CD4-positive, alpha-beta T cell (primary cell): ENCODE measurements around the gene CSF1R. TPM values are rescaled to one million over a fixed set of nuclear protein-coding genes. Genes with fewer than 3 reads are reported as not detected.

ENCODE experiments used
- ATAC-seq: fragments of 200-7000 bp; cut with Tn5 transposase; one replicate; pipeline ENCODE4 v1.10.0; 2022; ENCODE audit warnings: mild to moderate bottlenecking; ENCODE audit not compliant: poor library complexity
- CTCF ChIA-PET: fragments of 350-600 bp; sonication (Branson Sonifier 250); formaldehyde crosslinking; loops from one replicate; lab custom pipeline; 2021; ENCODE audit warnings: antibody characterized with exemption, inconsistent platforms; lab: Charles Lee
- POLR2A ChIA-PET: fragments of 350-600 bp; sonication (Branson Sonifier 250); formaldehyde crosslinking; loops from one replicate; lab custom pipeline; 2021; ENCODE audit warnings: antibody characterized with exemption, inconsistent platforms; lab: Charles Lee
- DNase-seq, 14 experiments: peaks; one replicate each; pipeline ENCODE4 v3.0.0-alpha.2; 2013 to 2020; ENCODE audit warnings: mixed read lengths in 2 of 14
- H3K27ac ChIP-seq, 2 donors: one replicate each; pipeline versions ENCODE4 v1.5.1 to v1.7.0; 2013; ENCODE audit warnings: low read length in 2 of 2, low read depth in 1 of 2, mild to moderate bottlenecking in 1 of 2
- H3K27me3 ChIP-seq, 2 experiments: 1 replicate in 1 of 2; 2 replicates in 1 of 2; pipeline versions ENCODE4 v1.6.1 to v1.7.0; 2013; ENCODE audit warnings: low read length in 2 of 2, control low read depth in 1 of 2, mild to moderate bottlenecking in 1 of 2, moderate library complexity in 1 of 2; ENCODE audit not compliant: insufficient read depth in 2 of 2, control insufficient read depth in 1 of 2
- H3K36me3 ChIP-seq: one replicate; pipeline ENCODE4 v1.6.1; 2013; ENCODE audit warnings: low read length, control low read depth; ENCODE audit not compliant: insufficient read depth
- H3K4me1 ChIP-seq: one replicate; pipeline ENCODE4 v1.6.1; 2013; ENCODE audit warnings: low read length, control low read depth; ENCODE audit not compliant: insufficient read depth
- H3K4me3 ChIP-seq: one replicate; pipeline ENCODE4 v1.5.1; 2013; ENCODE audit warnings: mild to moderate bottlenecking, low read length, moderate library complexity
- H3K9me3 ChIP-seq, 2 experiments: 1 replicate in 1 of 2; 2 replicates in 1 of 2; pipeline versions ENCODE4 v1.6.1 to v1.7.0; 2013; ENCODE audit warnings: low read length in 2 of 2, mild to moderate bottlenecking in 2 of 2, control low read depth in 1 of 2, moderate library complexity in 1 of 2; ENCODE audit not compliant: control insufficient read depth in 1 of 2, insufficient read depth in 1 of 2
- H3K27ac Mint-ChIP-seq: one replicate; pipeline ENCODE4 v1.8.0; 2020; ENCODE audit warnings: mixed read lengths
- H3K27me3 Mint-ChIP-seq: one replicate; pipeline ENCODE4 v1.8.0; 2021; ENCODE audit warnings: mixed read lengths
- H3K36me3 Mint-ChIP-seq: one replicate; pipeline ENCODE4 v1.8.0; 2021; ENCODE audit warnings: low read depth, mixed read lengths
- H3K4me1 Mint-ChIP-seq: one replicate; pipeline ENCODE4 v1.8.0; 2021; ENCODE audit warnings: low read depth, mixed read lengths
- H3K4me3 Mint-ChIP-seq: one replicate; pipeline ENCODE4 v1.8.0; 2020; ENCODE audit warnings: mild to moderate bottlenecking, mixed read lengths
- H3K9me3 Mint-ChIP-seq: one replicate; pipeline ENCODE4 v1.8.0; 2020; ENCODE audit warnings: mixed read lengths
- CTCF ChIP-seq: fragments of 200-600 bp; IDR thresholded peaks from one replicate; pipeline ENCODE4 v1.8.0; 2022; ENCODE audit warnings: antibody characterized with exemption, mild to moderate bottlenecking
- intact Hi-C, 2 experiments: fragments of 100-400 bp; cut with DNase I in 1 of 2; cut with micrococcal nuclease in 1 of 2; formaldehyde crosslinking; loops; one replicate each; pipeline versions ENCODE4 v1.15.1 to v1.9.0; 2023 to 2025; cut with DNase I, micrococcal nuclease
- total RNA-seq, 174 experiments: library from RNA in 2 of 174; stranded (reverse) in 2 of 174; gene quantifications; one replicate each; pipeline ENCODE4 v1.2.3 and lab custom pipeline; 2021 to 2026

Gene CSF1R
- total RNA-seq, 2 experiments from 2014 or later: 0.45 to 0.52 TPM

DNA sequence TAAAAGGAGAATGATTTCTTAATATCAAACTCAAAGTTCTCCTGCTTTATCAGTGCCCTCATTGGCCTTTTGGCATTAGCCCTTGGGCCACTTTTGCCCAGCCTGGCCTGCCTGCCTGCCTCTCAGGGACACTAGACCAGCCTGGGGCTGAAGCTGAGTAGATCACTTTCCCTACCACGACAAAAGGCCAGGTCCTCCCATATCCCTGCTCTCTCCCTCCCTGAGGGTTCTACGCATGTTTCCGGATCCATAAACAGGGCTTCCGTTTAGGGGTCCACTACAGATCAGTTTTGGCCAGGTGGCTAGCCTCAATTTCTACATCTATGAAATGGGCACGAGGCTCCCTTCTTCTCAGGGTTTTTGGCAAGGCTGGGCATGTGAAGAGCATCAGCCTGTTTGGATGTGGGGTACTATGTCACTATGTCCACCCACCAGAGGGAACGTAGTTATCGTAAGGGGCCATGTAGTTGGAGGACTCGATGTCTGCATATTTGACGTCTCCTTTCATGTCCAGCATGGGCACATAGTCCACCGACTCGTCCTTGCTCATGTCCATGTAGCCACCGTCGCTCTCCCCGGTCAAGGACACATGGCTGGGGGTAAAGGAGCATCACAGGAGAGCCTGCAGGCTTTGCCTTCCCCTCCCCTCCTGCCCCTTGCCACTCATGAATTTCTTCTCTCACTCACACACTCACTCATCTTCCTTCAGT lies 35.2 kb upstream of the CSF1R start:
- no peaks in the 10 kb centered on the region for H3K9me3 ChIP-seq
- Mint-ChIP-seq H3K36me3 (no peaks in the 10 kb centered on the region), H3K27me3 (no peaks in the 10 kb centered on the region), H3K9me3 (no peaks in the 10 kb centered on the region), H3K27ac (no peak overlapping the region), H3K4me1 (no peaks in the 10 kb centered on the region), H3K4me3 (no peak overlapping the region)
- no peak for TF ChIP-seq CTCF
- ATAC-seq: no peak
- H3K4me1 ChIP-seq: no peaks in the 10 kb centered on the region
- ChIA-PET POLR2A (no interaction called here), CTCF (no interaction called here)
- no peaks in the 10 kb centered on the region for H3K36me3 ChIP-seq
- intact Hi-C loops: no loop called here
- no peak overlapping the region for H3K27ac ChIP-seq
- no peaks in the 10 kb centered on the region for H3K27me3 ChIP-seq
- H3K4me3 ChIP-seq: no peak overlapping the region
- peak in 1 of 14 experiments; percentile 11 for DNase-seq

GRCh38 chr5:150120617-150121447 lies 34.5 kb upstream of the CSF1R start:
- intact Hi-C loops: no loop called here
- no peak overlapping the region for H3K27ac Mint-ChIP-seq
- no peaks in the 10 kb centered on the region for H3K4me1 Mint-ChIP-seq
- ChIA-PET CTCF (no interaction called here), POLR2A (no interaction called here)
- no peaks in the 10 kb centered on the region for H3K27me3 Mint-ChIP-seq
- H3K9me3 ChIP-seq: no peaks in the 10 kb centered on the region
- H3K4me3 Mint-ChIP-seq: no peak overlapping the region
- H3K4me3 ChIP-seq: no peak overlapping the region
- H3K36me3 ChIP-seq: no peaks in the 10 kb centered on the region
- H3K27ac ChIP-seq: no peak overlapping the region
- no peak for TF ChIP-seq CTCF
- DNase-seq (peak in 1 of 14 experiments; percentile 24), ATAC-seq (no peak)
- no peaks in the 10 kb centered on the region for H3K9me3 Mint-ChIP-seq
- no peaks in the 10 kb centered on the region for H3K36me3 Mint-ChIP-seq
- H3K4me1 ChIP-seq: no peaks in the 10 kb centered on the region
- no peaks in the 10 kb centered on the region for H3K27me3 ChIP-seq

DNA sequence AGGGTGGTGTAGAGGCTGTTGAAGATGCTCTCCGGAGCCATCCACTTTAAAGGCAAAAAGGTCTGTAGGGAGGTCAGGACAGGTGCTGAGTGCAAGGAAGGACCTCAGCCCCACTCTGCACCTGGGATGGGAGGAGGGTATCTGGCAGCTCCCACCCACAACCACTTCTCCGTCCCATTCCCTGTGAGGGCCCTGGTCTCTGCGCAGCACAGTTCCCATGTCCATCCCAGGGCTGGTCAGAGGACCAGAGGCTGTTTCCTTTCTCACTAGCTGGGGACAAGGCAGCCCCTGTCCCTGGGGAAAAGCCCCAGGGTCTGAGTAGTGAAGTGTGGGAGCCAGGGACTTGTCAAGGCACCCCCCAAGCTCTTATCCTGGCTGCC lies 33.7 kb upstream of the CSF1R start:
- intact Hi-C loops: no loop called here
- POLR2A ChIA-PET: no interaction called here
- DNase-seq: peak in 1 of 14 experiments; percentile 23

More for the DNA sequence above, 33.7 kb upstream of the CSF1R start:
- CTCF ChIA-PET: no interaction called here
- Histone ChIP-seq H3K27me3 (no peaks in the 10 kb centered on the region), H3K4me3 (no peak overlapping the region), H3K27ac (no peak overlapping the region), H3K4me1 (no peaks in the 10 kb centered on the region), H3K9me3 (no peaks in the 10 kb centered on the region), H3K36me3 (no peaks in the 10 kb centered on the region)
- ATAC-seq: no peak
- no peaks in the 10 kb centered on the region for H3K36me3 Mint-ChIP-seq
- H3K27me3 Mint-ChIP-seq: no peaks in the 10 kb centered on the region
- no peak for TF ChIP-seq CTCF
- H3K27ac Mint-ChIP-seq: no peak overlapping the region
- no peaks in the 10 kb centered on the region for H3K9me3 Mint-ChIP-seq
- H3K4me3 Mint-ChIP-seq: no peak overlapping the region
- no peaks in the 10 kb centered on the region for H3K4me1 Mint-ChIP-seq
